GM23338 (cell line): ENCODE results near the gene RAVER1. TPM values are rescaled to one million over a fixed set of nuclear protein-coding genes. Genes with fewer than 3 reads are reported as not detected.

ENCODE experiments used
- ATAC-seq: fragments of 200-7000 bp; cut with Tn5 transposase; 3 replicates; pipeline ENCODE4 v1.9.1; 2020
- DNase-seq: peaks from one replicate; pipeline ENCODE4 v3.0.0-alpha.2; 2015; ENCODE audit warnings: low spot score
- H2AFZ ChIP-seq: fragments of 200-600 bp; sonication (generic); 2 replicates; pipeline ENCODE4 v1.8.0; 2016; ENCODE audit warnings: antibody characterized with exemption, mild to moderate bottlenecking, moderate library complexity
- H3F3A ChIP-seq: fragments of 200-600 bp; sonication (generic); replicated peaks from 2 replicates; pipeline ENCODE4 v1.8.0; 2017; ENCODE audit warnings: antibody characterized with exemption, mixed run types, low read depth
- H3K27ac ChIP-seq: fragments of 200-600 bp; sonication (generic); 2 replicates; pipeline ENCODE4 v1.6.1; 2016; ENCODE audit warnings: low read depth
- H3K27me3 ChIP-seq: fragments of 200-600 bp; sonication (generic); 2 replicates; pipeline ENCODE4 v1.8.0; 2016; ENCODE audit warnings: mild to moderate bottlenecking, mixed run types, moderate library complexity; ENCODE audit not compliant: insufficient read depth
- H3K36me3 ChIP-seq: fragments of 200-600 bp; sonication (generic); 2 replicates; pipeline ENCODE4 v1.8.0; 2016; ENCODE audit warnings: mild to moderate bottlenecking; ENCODE audit not compliant: insufficient read depth
- H3K4me1 ChIP-seq: fragments of 200-600 bp; sonication (generic); 2 replicates; pipeline ENCODE4 v1.8.0; 2016; ENCODE audit warnings: mild to moderate bottlenecking, moderate library complexity; ENCODE audit not compliant: insufficient read depth
- H3K4me2 ChIP-seq: fragments of 200-600 bp; sonication (generic); 2 replicates; pipeline ENCODE4 v1.7.1; 2017; ENCODE audit warnings: mixed run types
- H3K4me3 ChIP-seq: fragments of 200-600 bp; sonication (generic); 2 replicates; pipeline ENCODE4 v1.6.1; 2016; ENCODE audit warnings: mixed run types
- H3K79me2 ChIP-seq: fragments of 200-600 bp; sonication (generic); replicated peaks from 2 replicates; pipeline ENCODE4 v1.8.0; 2017; ENCODE audit warnings: mild to moderate bottlenecking; ENCODE audit not compliant: insufficient read depth
- H3K9me2 ChIP-seq: fragments of 200-600 bp; sonication (generic); 2 replicates; pipeline ENCODE4 v1.8.0; 2017; ENCODE audit not compliant: insufficient read depth
- H4K20me1 ChIP-seq: fragments of 200-600 bp; sonication (generic); replicated peaks from 2 replicates; pipeline ENCODE4 v1.8.0; 2017; ENCODE audit warnings: mild to moderate bottlenecking; ENCODE audit not compliant: insufficient read depth
- H3K27ac Mint-ChIP-seq: 2 replicates; pipeline ENCODE4 v1.8.0; 2020; ENCODE audit warnings: inconsistent platforms, mild to moderate bottlenecking, moderate library complexity, mixed read lengths
- H3K27me3 Mint-ChIP-seq: 3 replicates; pipeline ENCODE4 v1.8.0; 2022; ENCODE audit warnings: low read depth, mild to moderate bottlenecking, moderate library complexity, mixed read lengths, inconsistent platforms; ENCODE audit not compliant: insufficient read depth, poor library complexity
- H3K36me3 Mint-ChIP-seq: 3 replicates; pipeline ENCODE4 v1.8.0; 2021; ENCODE audit warnings: low read depth, mild to moderate bottlenecking, inconsistent platforms, moderate library complexity, mixed read lengths
- H3K4me1 Mint-ChIP-seq: 3 replicates; pipeline ENCODE4 v1.8.0; 2020; ENCODE audit warnings: mild to moderate bottlenecking, inconsistent platforms, mixed read lengths
- H3K4me3 Mint-ChIP-seq: 3 replicates; pipeline ENCODE4 v1.8.0; 2021; ENCODE audit warnings: moderate library complexity, mild to moderate bottlenecking, inconsistent platforms, mixed read lengths
- H3K9me3 Mint-ChIP-seq: 3 replicates; pipeline ENCODE4 v1.8.0; 2020; ENCODE audit warnings: moderate library complexity, mild to moderate bottlenecking, inconsistent platforms, mixed read lengths
- CREB1 ChIP-seq: fragments of 250-450 bp; sonication (Bioruptor Pico); IDR thresholded peaks from 2 replicates; pipeline ENCODE4 v1.5.0; 2020; ENCODE audit warnings: low read depth, mild to moderate bottlenecking, moderate library complexity
- CTCF ChIP-seq, 2 experiments: fragments of 200-600 bp in 1 of 2; sonication (generic) in 1 of 2; conservative IDR thresholded peaks; 2 replicates each; pipeline versions ENCODE4 v1.5.1 to v1.6.1; 2016 to 2017; ENCODE audit warnings: antibody characterized with exemption in 2 of 2, low read depth in 2 of 2, mild to moderate bottlenecking in 2 of 2, moderate library complexity in 1 of 2
- EZH2 ChIP-seq: fragments of 200-600 bp; sonication (generic); IDR thresholded peaks from one replicate; pipeline ENCODE4 v1.8.0; 2017; ENCODE audit warnings: antibody characterized with exemption, mild to moderate bottlenecking, low read depth; ENCODE audit not compliant: unreplicated experiment
- EZH2phosphoT487 ChIP-seq: fragments of 200-600 bp; sonication (generic); IDR thresholded peaks from one replicate; pipeline ENCODE4 v1.8.1; 2018; ENCODE audit warnings: antibody characterized with exemption; ENCODE audit not compliant: unreplicated experiment
- POLR2AphosphoS5 ChIP-seq: IDR thresholded peaks from 2 replicates; pipeline ENCODE4 v1.6.1; 2016; ENCODE audit warnings: antibody characterized with exemption, low read depth
- STAT1 ChIP-seq: IDR thresholded peaks from one replicate; pipeline ENCODE4 v1.6.1; 2016; ENCODE audit warnings: antibody characterized with exemption; ENCODE audit not compliant: unreplicated experiment
- ZNF462 ChIP-seq: fragments of 250-450 bp; sonication (Bioruptor Pico); IDR thresholded peaks from 2 replicates; pipeline ENCODE4 v1.5.0; 2020; ENCODE audit warnings: mild to moderate bottlenecking, moderate library complexity
- polyA plus RNA-seq: library from polyadenylated mRNA; unstranded; fragments of >200 nt; fragmentation: Nextera tagmentation; extraction: Ambion mirVana; gene quantifications from 2 replicates; pipeline ENCODE4 v1.2.1, GENCODE V29; 2016
- total RNA-seq: library from RNA; depleted of rRNA; stranded (reverse); fragments of >200 nt; shearing (Covaris generic); gene quantifications from 2 replicates; pipeline ENCODE4 v1.2.3, GENCODE V29; 2014

Gene RAVER1
- total and polyA plus RNA-seq, 2 experiments from 2014 or later: 25.5 to 88.3 TPM

- H3K27me3 Mint-ChIP-seq: peaks cover 45% of the 10 kb centered on the region
- H3K4me1 ChIP-seq: peaks cover 4% of the 10 kb centered on the region; the same call in 1 of the 2 replicates
- no peaks in the 10 kb centered on the region for H4K20me1 ChIP-seq
- no peaks in the 10 kb centered on the region; the same call in 2 of the 3 replicates for H3K9me3 Mint-ChIP-seq
- no peaks in the 10 kb centered on the region for H3K36me3 ChIP-seq
- peak within 1 kb of the TSS; percentile 53 for H3K4me3 ChIP-seq
- no peak within 1 kb of the TSS for H3K27ac Mint-ChIP-seq
- H3K27ac ChIP-seq: no peak within 1 kb of the TSS
- peaks cover 4% of the 10 kb centered on the region; the same call in 1 of the 3 replicates for H3K36me3 Mint-ChIP-seq
- peak within 1 kb of the TSS; percentile 65 for H3K4me3 Mint-ChIP-seq
- DNase-seq (peak; percentile 88), ATAC-seq (peak; percentile 78)
- no peaks in the 10 kb centered on the region for H3K9me2 ChIP-seq
- peak; percentile 46 for TF ChIP-seq EZH2
- no peak for TF ChIP-seq ZNF462
- TF ChIP-seq STAT1: no peak
- no peak for TF ChIP-seq CREB1
- TF ChIP-seq CTCF (conservative IDR thresholded peaks at IDR 0.05; ENCODE audit: low read depth in 2 of 2): no peak
- TF ChIP-seq POLR2AphosphoS5: peak; percentile 49; the same call in 1 of the 2 replicates
- TF ChIP-seq EZH2phosphoT487: no peak
- H3F3A ChIP-seq: peaks cover 13% of the 10 kb centered on the region; the same call in 1 of the 2 replicates
- H3K4me1 Mint-ChIP-seq: peaks cover 4% of the 10 kb centered on the region; the same call in 2 of the 3 replicates
- peak within 1 kb of the TSS; percentile 77 for H3K4me2 ChIP-seq
- H3K79me2 ChIP-seq: no peaks in the 10 kb centered on the region
- peak within 1 kb of the TSS; percentile 94 for H2AFZ ChIP-seq
- H3K27me3 ChIP-seq: peaks cover 45% of the 10 kb centered on the region
Measured at GRCh38 chr19:10270616-10271394, 62.5 kb downstream of the RAVER1 start, which contains the start of gene ICAM1. Gene ICAM1 (plus strand): TSS chr19:10271120. CDS start chr19:10271160, 40 bp downstream.
